ENCODE results near the gene WDR75. TPM values are rescaled to one million over a fixed set of nuclear protein-coding genes. Genes with fewer than 3 reads are reported as not detected.
A peak's percentile ranks its signal among the peaks of the same experiment; 100 is the strongest.

WDR75 gene
- total RNA-seq (10 to 100 TPM; 30.2 to 66.5 (median 40.9) TPM), polyA plus RNA-seq (10 to 100 TPM; 27.1 to 29.1 (median 27.9) TPM)
- long read RNA-seq, donor 1, partial matches to known transcripts: 6 of 9 reads
- long read RNA-seq, donor 1, other reads (novel, unspliced or antisense): 0 of 9 reads
- long read RNA-seq, donor 2, partial matches to known transcripts: 6 of 10 reads
- long read RNA-seq, donor 2, other reads (novel, unspliced or antisense): 0 of 10 reads

DNA sequence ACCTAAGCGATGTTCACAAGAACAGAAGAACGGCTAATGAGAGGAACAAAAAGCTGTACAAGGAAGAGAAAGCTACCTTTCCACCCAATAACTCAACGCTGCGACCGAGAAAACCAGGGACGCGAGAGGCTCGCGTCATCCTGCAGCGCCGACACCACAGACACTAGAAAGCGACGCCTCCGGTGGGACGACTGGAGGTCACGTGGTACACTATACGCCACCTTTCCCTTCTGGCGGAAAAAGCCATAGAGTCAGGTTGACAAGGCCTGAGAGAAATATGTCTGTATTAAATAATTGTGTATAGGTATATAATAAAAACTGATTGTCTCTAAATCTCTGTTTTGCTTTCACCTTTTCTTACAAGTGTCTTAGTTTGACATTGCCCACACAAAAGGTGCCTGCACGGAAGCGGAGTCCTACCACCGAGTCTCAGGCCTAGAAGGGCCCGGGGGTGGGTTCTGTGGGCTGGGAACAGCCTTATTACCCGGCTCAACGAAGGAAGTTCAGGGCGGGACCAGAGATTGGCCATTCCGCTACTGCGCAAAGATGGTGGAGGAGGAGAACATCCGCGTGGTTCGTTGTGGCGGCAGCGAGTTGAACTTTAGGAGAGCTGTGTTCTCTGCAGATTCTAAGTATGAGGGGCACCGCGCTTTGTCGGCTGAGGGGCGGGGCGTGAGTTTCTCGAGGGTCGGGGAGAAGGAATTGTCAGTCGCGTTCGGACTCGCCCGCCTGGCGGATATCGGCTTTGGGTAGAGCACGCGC is at the start of gene WDR75:
WDR75 (plus strand) TSS at position 528 of the 762 bp plus-strand sequence; CDS start at position 547, 19 bp downstream.
- Histone ChIP-seq H3K4me1 (peaks cover 19 to 63% (median 43%) of the 10 kb centered on the region in 6 donors), H3K27ac (peak within 1 kb of the TSS; percentile 90 to 96 (median 93)), H3K36me3 (peaks cover 0 to 16% (median 0%) of the 10 kb centered on the region in 6 donors), H3K9me3 (no peaks in the 10 kb centered on the region), H3K4me3 (peak within 1 kb of the TSS; percentile 62 to 91 (median 84)), H3K27me3 (replicated peaks in 1 of 7) (no peaks in the 10 kb centered on the region)
- TF ChIP-seq, protein P1, sequence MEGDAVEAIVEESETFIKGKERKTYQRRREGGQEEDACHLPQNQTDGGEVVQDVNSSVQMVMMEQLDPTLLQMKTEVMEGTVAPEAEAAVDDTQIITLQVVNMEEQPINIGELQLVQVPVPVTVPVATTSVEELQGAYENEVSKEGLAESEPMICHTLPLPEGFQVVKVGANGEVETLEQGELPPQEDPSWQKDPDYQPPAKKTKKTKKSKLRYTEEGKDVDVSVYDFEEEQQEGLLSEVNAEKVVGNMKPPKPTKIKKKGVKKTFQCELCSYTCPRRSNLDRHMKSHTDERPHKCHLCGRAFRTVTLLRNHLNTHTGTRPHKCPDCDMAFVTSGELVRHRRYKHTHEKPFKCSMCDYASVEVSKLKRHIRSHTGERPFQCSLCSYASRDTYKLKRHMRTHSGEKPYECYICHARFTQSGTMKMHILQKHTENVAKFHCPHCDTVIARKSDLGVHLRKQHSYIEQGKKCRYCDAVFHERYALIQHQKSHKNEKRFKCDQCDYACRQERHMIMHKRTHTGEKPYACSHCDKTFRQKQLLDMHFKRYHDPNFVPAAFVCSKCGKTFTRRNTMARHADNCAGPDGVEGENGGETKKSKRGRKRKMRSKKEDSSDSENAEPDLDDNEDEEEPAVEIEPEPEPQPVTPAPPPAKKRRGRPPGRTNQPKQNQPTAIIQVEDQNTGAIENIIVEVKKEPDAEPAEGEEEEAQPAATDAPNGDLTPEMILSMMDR (IDR thresholded peaks at IDR 0.05 in 8 of 11, conservative IDR thresholded peaks at IDR 0.05 in 3 of 11): peak in 4 of 11 experiments; percentile 9 to 41 (median 16)
- peak; percentile 79 to 93 (median 91) for TF ChIP-seq POLR2AphosphoS5 (IDR thresholded peaks at IDR 0.05)
- peak; percentile 37 to 53 (median 42) for TF ChIP-seq POLR2A (IDR thresholded peaks at IDR 0.05)
- intact Hi-C loops (cut with DNase I; ENCODE audit: low total_unique reads): no loop called here
- peak; percentile 97 for DNase-seq
- 0% methylated on average over 48 of the region's 48 CpGs for WGBS, 5 donors

GRCh38 chr2:189393440-189394111 is 47.7 kb upstream of the WDR75 start:
- no peaks in the 10 kb centered on the region for H3K36me3 ChIP-seq
- no peaks in the 10 kb centered on the region for H3K4me1 ChIP-seq
- H3K4me3 ChIP-seq: no peak overlapping the region
- H3K27ac ChIP-seq: no peak overlapping the region
- H3K27me3 ChIP-seq (replicated peaks in 1 of 7): no peaks in the 10 kb centered on the region
- H3K9me3 ChIP-seq: peaks cover 0 to 13% (median 7%) of the 10 kb centered on the region in 8 donors
- TF ChIP-seq, protein P1 (IDR thresholded peaks at IDR 0.05 in 8 of 11, conservative IDR thresholded peaks at IDR 0.05 in 3 of 11): no peak
- TF ChIP-seq POLR2AphosphoS5 (IDR thresholded peaks at IDR 0.05) (no peak), POLR2A (IDR thresholded peaks at IDR 0.05) (no peak)
- DNase-seq: no peak
- WGBS, 5 donors: 67 to 93% (median 83%) methylated on average over 2 of the region's 2 CpGs
- intact Hi-C loops (cut with DNase I; ENCODE audit: low total_unique reads): no loop called here

GRCh38 chr2:189394525-189394924 is 46.7 kb upstream of the WDR75 start:
- Histone ChIP-seq H3K4me1 (no peaks in the 10 kb centered on the region), H3K27me3 (replicated peaks in 1 of 7) (no peaks in the 10 kb centered on the region), H3K4me3 (no peak overlapping the region), H3K27ac (no peak overlapping the region), H3K9me3 (peaks cover 0 to 16% (median 7%) of the 10 kb centered on the region in 8 donors), H3K36me3 (no peaks in the 10 kb centered on the region)
- intact Hi-C loops (cut with DNase I; ENCODE audit: low total_unique reads): no loop called here
- no peak for DNase-seq
- TF ChIP-seq, protein P1 (IDR thresholded peaks at IDR 0.05 in 8 of 11, conservative IDR thresholded peaks at IDR 0.05 in 3 of 11): no peak
- TF ChIP-seq POLR2A (IDR thresholded peaks at IDR 0.05) (no peak), POLR2AphosphoS5 (IDR thresholded peaks at IDR 0.05) (no peak)

Data from spleen (tissue), 13 donors.